HG03159 (cell line): ENCODE measurements around the gene CDH13.

ENCODE experiments used
- ATAC-seq: cut with Tn5 transposase; IDR thresholded peaks from one replicate; pipeline ENCODE4 v1.9.1; 2021; ENCODE audit warnings: mild to moderate bottlenecking, moderate library complexity; ENCODE audit not compliant: unreplicated experiment

The CDH13 gene

DNA sequence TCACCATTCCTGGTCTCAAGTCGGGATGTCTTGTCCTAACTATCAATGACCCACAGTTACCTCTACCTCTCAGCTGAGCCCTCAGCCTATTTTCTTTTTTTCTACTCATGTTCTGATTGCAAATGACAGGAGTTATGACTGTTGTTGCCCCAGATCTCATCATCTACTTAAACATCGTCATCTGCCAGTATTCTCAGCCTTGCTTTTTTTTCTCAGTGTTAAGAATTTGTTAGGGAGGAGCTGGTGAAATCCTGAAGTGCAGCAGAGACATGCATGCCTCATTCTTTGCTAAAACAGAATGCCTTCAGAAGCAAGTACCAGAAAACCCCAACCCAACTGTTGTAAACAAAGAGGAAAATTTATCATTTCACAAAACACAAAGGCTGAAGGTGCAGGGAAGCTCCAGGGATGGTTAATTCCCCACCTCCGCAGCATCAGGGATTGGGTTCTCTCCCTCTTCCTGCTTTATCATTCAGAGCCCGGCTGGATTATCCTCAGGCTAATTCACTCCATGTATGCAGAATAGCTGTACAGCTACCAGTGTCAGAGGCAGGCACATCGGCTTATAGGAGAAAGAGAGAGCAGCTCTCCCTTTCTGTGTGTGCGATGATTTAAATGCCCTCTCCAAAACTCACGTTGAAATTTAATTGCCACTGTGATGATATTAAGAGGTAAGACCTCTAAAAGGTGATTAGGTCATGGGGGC is 640.2 kb downstream of the CDH13 start:
- ATAC-seq = no peak

DNA sequence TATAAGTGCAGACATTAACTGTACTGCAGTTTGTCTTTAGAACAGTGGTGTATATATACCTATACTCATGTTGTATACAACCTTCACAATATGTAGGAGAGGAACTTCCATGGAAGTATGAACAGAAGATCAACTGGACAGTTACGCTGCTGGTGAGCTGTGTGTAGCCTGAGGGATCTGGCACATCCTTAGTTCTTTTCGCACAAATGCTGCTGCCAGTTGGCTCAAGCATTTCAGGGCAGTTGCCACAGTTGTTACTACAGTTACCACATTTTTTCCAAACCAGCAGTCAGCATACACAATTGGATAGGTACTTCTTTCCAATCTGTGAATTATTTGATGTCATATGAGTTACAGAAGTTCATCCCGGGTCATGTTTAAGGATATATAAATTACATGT is 641.4 kb downstream of the CDH13 start:
- no peak for ATAC-seq

DNA sequence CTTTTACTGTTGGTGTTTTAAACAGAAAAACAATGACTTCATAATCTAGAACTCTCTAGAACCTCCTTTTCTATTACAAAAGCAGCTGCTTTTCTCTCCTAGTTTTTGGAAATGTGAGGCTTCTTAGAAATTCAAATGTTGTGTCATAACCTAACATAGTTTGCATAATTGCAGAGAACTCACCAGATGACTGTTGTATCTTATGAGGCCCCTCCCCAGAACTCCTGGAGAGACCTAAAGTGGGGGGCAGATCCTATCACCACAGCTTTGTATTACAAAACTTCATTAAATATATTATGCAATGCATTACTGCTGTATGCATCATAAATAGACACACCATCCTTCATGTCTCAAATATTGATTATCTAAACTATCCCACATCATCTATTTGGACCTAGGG is 642.3 kb downstream of the CDH13 start:
- no peak for ATAC-seq

DNA sequence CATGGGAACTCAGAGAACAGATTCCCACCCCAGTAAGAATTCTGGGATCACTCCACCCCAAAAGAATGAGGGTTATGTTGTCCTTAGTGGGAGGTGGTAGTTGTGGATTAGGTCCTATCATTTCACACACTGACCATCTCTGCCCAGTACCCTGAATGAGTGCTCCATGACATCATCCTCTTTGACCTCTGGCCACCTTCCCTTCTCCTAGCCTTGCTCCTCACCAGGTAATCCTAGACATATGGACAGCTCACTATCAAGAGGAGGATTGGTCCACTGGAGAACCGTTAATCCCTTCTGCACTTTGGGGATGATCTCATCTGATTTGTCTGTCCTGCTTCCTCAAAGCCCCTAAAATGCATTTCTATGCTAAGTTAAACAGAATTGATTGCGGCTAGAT is 642.8 kb downstream of the CDH13 start:
- no peak for ATAC-seq

DNA sequence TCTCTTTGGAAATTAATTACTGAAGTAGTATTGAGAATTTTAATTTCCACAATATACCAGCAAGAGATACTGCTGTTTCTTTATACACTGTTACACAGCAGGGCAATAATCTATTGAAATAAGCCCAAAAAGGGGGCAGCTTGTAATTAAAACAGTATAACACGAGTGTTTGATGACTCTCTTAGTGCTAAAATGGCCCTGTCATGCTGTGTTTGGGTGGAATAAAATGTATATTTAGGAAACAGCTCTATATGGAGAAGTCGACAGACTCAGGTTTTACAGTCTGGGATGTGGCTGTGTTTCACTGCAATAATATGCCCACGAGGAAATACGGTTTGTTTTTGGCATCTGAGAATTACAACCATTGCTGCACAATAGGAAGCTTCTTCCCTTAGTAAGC is 643.3 kb downstream of the CDH13 start:
- ATAC-seq = no peak

DNA sequence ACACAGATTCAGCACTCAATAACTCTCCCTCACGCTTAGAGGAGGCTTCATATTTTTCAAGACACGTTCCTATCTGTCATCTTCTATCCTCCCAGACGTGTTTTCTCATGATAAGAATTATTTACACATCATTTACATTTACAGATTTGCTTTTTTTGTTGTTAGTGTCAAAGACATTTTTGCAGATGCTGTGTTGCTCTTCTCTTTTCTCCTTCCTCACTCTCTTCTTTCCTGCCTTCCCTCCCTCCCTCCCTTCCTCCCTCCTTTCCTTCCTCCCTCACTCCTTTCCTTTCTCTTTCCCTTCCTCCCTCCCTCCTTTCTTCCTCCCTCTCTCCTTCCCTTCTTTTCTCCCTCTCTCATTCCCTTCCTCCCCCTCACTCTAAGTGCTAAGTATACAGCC is 643.9 kb downstream of the CDH13 start:
- no peak for ATAC-seq

DNA sequence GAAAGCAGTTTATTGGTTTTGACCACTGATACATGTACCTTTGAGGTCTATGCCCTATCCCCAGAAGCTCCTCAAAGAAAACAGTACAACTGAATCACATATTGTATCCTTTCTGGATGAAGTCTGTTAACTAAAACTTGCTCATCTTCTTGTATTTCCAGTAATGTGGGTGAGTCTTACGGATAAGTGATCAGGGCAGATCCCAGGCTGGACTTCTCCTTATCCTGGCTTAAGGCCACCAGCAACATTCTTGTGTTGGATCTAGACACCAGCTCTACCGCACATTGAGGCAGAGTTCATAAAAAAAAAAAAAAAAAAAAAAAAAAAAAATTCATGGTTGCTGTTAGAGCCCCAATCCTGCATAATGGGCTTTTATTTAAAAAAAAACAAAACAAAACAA is 644.4 kb downstream of the CDH13 start:
- ATAC-seq = no peak

DNA sequence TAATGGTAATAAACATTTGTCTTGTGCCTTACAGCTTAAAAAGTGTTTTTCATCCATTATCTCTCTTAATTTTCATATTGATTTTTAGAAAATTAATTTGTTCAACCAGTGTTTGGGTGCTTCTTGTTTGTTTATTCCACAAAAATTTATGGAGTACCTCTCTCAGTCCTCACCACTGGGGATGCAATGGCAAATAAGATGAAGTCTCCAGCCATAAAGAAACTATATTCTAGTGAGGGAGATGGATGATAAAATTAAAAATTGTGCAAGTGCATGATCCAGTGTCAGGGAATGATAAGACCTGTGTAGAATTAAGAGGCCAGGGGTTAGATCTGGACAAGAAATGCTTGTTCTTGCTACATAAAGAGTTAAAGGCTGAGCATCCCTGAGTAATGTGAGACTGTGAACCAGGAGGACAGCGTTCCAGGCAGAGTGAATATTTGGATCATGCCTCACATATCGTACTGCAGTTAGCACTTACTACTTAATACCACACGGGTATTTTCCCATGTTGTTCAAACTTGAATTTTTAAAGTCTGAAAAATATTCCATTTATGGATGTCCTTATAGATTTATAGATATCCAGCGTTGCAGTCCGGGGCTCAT is 645.3 kb downstream of the CDH13 start:
- ATAC-seq = no peak

DNA sequence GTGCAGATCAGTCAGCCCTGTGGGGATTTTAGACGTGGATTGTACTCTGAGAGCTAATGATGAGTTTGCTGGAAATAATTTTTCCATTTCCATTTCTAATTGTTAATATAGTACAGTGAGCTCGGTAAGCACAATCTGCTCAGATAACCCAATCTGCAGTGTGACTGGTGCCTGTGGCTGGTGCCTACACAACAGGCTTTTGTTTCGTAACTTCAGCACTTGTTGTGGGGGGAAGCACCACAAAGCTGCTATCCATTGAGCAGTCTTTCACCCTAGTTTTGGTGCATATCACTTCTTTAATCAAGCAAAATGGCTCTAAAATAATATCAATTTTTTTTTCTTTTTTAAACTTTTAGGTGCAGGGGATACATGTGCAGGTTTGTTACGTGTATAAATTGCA is 646.1 kb downstream of the CDH13 start:
- no peak for ATAC-seq

DNA sequence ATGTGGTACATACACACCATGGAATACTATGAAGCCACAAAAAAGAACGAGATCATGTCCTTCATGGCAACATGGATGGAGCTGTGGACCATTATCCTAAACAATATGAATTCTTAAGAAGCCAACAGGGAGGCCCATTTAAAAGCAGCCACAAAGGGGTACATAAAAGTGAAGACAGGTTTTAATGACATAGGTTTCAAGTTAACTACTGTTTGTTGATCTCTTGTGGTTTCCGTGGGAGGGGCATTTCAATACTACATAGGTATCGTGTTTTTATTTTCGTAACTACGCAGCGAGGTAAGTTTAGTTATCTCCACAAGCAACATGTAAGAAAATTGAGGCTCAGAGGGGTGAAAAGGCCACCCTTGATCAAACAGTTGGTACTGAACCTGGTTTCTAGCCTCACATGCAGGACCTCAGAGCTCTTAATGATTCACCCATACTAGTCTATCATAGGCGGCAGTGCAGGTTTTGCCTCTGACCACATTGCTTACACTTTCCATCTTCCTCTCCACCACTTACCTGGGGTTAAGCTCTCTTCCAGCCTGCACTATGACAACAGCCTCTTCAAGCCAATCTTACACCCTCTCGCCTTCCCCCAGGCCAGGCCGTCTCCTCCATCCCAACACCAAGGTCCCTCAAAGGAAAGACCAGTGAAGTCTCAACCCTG is 646.9 kb downstream of the CDH13 start:
- no peak for ATAC-seq

DNA sequence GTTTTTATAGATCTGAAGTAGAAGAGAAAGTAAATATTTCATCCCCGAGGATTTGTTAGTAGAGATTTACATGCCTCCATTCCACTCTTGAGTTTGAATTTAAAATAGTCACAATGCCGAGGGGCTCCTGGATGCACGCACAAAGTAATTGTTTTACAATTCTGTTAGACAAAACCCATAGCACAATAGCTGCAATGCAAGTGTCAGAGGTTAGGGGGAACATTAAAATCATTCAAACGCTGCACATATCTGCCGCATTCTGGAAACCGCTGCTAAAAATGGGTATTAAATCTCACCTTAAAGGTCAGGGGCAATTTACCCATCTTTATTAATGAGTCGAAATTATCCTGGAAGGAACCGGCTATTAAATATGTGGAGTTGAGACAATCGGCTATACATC is 652.5 kb downstream of the CDH13 start:
- no peak for ATAC-seq

DNA sequence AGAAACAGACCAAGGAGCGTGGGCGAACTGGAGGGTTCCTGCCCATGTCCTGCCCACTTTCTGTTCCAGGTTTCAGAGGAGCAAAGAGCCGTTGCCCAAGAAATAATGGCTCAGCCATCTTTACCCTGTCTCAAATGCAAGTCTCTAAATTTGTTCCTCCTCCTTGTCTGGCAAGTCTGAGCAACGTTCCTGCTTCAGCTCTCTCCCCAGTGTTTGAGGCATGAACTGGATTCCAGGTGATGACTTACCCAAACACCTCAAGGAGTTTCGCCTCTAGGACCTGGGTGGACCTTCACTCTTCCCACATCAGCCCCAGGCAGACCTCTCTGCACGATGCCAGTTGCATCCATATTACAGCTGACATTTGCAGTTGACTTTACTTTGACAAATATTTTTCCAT is 659.2 kb downstream of the CDH13 start:
- ATAC-seq = no peak

DNA sequence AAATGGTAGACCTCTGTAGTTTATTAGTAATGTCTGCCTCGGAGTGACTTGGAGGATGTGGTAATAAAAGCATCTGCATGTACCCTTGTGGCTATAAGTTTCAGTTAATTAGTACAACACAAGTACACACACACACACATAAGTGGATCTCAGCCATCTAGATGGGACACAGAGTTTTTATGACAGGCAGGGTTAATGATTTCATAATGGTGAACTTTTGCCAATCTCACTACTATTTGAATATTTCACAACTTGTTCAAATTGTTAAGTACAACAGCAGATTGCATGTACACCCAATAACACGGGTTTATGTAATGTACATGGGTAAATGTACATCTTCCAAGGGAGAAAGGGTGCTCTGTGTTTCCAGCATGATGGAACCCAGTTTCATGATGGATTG is 669.7 kb downstream of the CDH13 start:
- ATAC-seq = no peak

DNA sequence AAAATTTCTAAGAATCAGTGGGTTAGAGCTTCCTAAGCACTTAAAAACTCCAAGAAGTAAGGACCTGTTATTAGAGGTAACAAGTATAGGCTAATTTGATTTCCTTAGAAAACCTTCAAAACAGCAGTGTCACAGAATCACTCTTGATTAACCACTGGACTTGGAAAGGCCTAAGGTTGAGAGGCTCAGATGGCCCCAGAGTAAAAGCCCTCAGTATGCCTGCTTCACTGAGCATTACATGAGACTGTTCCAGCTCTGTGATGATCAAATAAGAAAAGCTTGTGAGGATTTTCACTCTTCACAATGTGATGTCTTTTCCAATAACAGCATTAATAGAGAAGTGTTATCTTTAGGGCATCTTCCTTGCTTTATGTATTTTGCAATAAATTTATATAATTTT is 671.8 kb downstream of the CDH13 start:
- ATAC-seq = no peak

DNA sequence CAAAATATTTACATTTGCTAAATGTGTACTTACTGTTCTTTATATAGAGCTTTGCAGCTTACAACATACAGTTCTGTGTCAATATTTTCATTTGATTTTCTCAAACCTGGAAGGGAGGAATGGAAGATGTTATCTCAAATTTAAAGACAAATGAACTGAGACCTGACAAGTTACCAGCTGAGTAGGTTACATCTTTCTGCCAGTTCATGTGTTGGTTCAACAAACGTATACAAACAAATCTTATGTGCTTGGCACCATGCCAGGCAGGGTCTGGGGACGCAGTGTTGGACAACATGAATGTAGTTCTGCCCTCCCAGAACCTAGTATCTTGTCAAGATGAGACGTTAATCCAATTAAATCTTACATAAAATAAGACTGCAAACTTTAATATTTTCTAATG is 673.6 kb downstream of the CDH13 start:
- ATAC-seq = no peak

DNA sequence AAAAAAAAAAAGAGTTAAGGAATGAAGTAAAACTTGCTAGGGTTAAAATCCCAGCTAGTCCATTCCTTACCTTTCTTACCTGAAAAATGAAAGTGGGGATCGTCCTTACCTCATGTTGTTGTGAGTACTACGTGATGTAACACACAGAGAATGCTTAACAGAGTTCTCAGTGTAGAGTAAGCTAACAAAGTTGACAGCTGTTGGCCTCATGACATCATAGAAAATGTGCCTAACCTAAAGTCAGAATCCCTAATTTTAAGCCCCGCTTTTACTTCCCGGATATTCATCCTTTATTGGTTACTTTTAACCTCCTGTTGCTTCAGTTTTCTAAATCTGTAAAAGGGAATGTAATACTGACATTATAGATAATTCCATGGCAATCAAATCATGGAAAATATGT is 675.2 kb downstream of the CDH13 start:
- no peak for ATAC-seq

DNA sequence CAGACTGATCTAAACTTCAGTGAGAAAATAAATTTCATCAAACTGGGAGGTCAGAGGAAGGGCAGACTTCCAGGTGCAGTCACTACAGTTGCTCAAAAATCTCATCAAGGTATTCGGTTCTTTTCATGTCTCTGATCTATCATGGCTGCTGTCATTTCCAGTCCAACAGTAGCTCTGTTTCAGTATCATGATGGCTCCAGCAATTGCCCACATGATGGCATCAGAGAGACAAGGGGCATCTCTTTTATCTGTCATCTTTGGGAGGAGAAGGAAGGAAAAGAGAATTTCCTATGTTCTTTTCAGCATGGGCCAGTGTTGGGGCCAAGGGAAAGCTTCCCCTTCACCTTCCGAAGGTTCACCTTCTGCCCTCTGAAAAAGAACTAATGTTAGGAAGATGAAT is 676.1 kb downstream of the CDH13 start:
- ATAC-seq = no peak

DNA sequence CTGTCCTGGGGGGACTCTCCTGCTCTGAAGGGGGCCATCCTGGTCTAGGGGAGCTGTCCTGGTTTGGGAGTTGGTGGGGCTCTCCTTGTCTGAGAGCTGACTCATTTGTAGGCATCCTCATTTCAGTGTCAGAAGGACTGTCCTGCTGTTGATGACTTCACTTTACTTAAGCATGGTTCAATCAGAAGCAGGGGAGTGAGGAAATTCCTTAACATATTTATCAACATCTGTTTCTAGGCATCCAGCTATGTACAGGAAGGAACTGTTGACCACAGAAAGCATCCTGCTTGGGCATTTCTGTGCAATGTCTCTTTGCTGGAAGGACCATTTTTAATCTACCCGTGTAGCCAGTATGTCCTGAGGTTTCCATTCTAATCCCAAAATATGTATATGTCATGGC is 678.3 kb downstream of the CDH13 start:
- no peak for ATAC-seq

DNA sequence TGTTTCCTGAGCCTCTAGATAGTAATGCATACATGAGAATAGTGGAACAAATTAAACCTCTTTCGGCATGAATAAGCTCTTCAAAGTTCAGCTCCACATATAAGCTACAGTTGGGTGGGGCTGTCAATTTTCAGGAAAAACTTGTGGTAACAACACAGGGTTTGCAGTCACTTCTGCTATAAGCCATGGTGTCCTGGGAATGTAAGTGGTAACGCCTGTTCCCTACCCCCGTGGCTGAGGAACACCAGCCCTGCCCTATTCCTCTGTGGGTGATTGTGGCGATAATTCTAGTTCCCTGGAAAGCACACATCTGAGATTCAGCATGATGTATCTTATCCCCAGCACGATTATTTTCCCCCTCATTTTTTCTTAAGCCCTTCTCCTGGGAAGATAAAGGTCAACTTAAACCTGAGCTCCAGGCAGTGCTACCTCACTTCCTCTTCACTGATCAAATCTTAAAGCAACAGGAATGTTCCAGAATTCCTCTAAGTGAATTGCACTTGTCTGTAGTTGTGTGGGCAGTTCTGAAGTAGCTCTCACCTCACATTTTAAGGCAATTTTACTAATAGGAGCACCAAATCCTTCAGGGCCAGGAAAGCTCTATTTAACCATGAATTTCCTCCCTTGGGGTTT is 680.3 kb downstream of the CDH13 start:
- no peak for ATAC-seq

DNA sequence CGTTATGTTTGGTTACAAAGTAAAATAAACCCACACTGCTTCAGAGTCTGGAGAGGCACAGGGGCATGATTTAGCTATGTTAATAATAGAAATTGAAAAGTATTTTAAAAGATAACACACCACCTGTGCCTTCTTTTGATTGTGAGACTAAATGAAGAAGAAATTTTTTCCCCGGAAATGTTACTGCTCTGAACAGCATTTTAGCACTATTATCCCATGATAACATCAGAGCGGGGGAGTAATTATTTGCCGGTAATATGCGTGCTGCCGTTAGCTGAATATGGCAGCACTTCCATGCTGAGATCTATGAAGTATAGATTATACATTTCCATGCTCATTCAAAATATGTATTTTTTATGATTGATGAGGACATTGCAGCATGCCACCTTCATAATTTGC is 680.8 kb downstream of the CDH13 start:
- ATAC-seq = no peak

DNA sequence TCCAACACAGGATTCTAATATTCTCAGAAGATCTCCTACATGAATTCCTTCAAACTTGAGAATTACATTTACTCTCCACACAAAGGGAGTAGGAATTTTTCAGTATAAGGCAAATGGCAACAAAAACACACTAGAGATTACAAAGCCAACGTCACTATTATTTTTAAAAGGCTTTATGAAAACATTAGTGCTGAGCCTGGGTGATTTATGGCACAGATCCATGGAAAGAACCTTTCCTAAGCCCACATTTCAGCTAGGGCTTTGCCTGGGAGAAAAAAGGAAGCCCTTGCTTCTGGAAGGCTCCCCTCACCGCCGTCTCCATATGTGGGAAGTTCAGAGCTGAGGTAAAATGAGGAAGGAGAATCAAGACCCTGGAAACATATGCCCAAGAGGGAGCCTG is 681.6 kb downstream of the CDH13 start:
- ATAC-seq = no peak

DNA sequence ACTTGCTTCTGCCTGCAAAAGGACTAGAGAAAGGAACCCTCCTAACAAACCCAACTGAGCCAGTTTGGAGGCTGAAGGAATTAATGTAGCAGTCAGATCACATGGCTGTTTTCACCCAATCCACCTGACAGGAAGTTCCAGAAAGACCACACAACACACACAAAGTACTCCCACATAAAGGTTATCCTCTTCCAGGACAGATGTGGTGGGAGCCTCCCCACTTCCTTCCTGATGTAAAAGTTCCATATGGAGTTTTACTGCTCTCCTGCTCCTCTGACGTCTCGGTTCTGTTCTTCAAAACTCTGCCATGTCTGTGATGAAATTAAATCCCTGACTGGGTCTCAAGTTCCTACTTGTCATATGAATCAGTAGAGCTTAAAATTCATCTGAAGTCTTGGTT is 684.0 kb downstream of the CDH13 start:
- no peak for ATAC-seq
